GM21381 (cell line): ENCODE results near the gene HIC1.

ENCODE experiments used
- ATAC-seq: cut with Tn5 transposase; IDR thresholded peaks from one replicate; pipeline ENCODE4 v1.9.1; 2021; ENCODE audit warnings: mild to moderate bottlenecking, moderate library complexity; ENCODE audit not compliant: unreplicated experiment

The HIC1 gene

GRCh38 chr17:2101448-2102257, 46.8 kb downstream of the HIC1 start:
- ATAC-seq, result no peak

- no peak for ATAC-seq
Observed at GRCh38 chr17:2102931-2103809, 48.3 kb downstream of the HIC1 start.

GRCh38 chr17:2105663-2106062, 50.8 kb downstream of the HIC1 start:
- no peak for ATAC-seq

- no peak for ATAC-seq
Observed at GRCh38 chr17:2106308-2106955, 51.5 kb downstream of the HIC1 start.

- ATAC-seq, result no peak
Observed at GRCh38 chr17:2107050-2107449, 52.1 kb downstream of the HIC1 start.

- no peak for ATAC-seq
Observed at GRCh38 chr17:2107506-2107905, 52.6 kb downstream of the HIC1 start.

- no peak for ATAC-seq
Observed at GRCh38 chr17:2108170-2108569, 53.3 kb downstream of the HIC1 start.

GRCh38 chr17:2110436-2110835, 55.5 kb downstream of the HIC1 start:
- no peak for ATAC-seq

GRCh38 chr17:2111691-2112090, 56.8 kb downstream of the HIC1 start:
- ATAC-seq, result no peak
